C4-2B (cell line): ENCODE measurements around the gene ATP4B.

Experiments
- CTCF ChIP-seq: fragments of 450-650 bp; conservative IDR thresholded peaks from 2 replicates; pipeline ENCODE4 v1.5.1; 2017; ENCODE audit warnings: mild to moderate bottlenecking
- ZFX ChIP-seq: fragments of 450-650 bp; IDR thresholded peaks from 2 replicates; pipeline ENCODE4 v1.6.1; 2017

DNA sequence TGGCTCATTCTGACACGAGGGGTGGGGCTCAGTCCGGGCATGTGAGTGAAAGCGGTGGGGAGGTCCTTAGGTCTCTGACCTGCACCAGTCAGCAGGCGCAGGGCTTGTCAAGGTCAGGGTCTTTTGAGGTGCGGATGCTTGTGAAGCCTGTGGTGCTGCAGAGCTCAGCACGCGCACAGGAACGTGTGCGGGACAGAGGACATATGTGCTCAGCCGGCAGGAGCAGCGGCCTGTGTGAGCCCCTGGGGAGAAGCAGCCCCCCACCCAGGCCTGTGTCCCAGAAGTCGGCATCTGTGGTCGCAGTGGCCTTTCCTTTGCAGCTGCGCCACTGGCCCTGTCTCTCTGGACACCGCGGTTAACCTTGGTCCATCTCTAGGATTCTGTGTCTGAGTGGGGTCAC is 30.9 kb downstream of the ATP4B start:
- TF ChIP-seq CTCF = no peak
- no peak for TF ChIP-seq ZFX
